HepG2 (cell line): ENCODE data around the gene FAAP20.

ENCODE experiments used
- FOXJ3 ChIP-seq: sonication (generic); formaldehyde crosslinking; IDR thresholded peaks from 2 replicates; pipeline ENCODE4 v1.4.0; 2020; ENCODE audit warnings: missing genetic modification reagents, mild to moderate bottlenecking, borderline replicate concordance
- POGK ChIP-seq: sonication (generic); formaldehyde crosslinking; conservative IDR thresholded peaks from 2 replicates; pipeline ENCODE4 v1.8.0; 2022; ENCODE audit warnings: mild to moderate bottlenecking, moderate library complexity, missing genetic modification reagents

GRCh38 chr1:2201062-2201461 is 6.5 kb upstream of the FAAP20 start:
- TF ChIP-seq FOXJ3 (no peak), POGK (CRISPR knock-in tag) (no peak)
